Heart left ventricle (tissue), 13 donors: ENCODE data around the gene OLA1.

Experiments
- CTCF ChIP-seq, 12 donors: fragments of 200-600 bp; sonication (generic) in 4 of 12; IDR thresholded peaks; one replicate each; pipeline versions ENCODE4 v1.5.0 to v1.8.0; 2018 to 2022; ENCODE audit warnings: antibody characterized with exemption in 12 of 12, mild to moderate bottlenecking in 5 of 12
- POLR2A ChIP-seq, 2 donors: fragments of 450-650 bp; IDR thresholded peaks; one replicate each; pipeline ENCODE4 v1.6.1; 2017; ENCODE audit warnings: antibody characterized with exemption in 2 of 2, mild to moderate bottlenecking in 2 of 2, moderate library complexity in 2 of 2
- donor health status: ischemic (EF 13 %, LVEDD 7.1; RV severe dilation, severe dysfunction).
- donor health status: DM: no; HTN: yes; CAD: no.
- donor health status: DM: no; HTN: no; CAD: no.
- donor health status: ischemic (EF 25% LVEDD 6.9; RV normal size, moderate dysfunction).
- donor health status: ischemic (EF 25% LVEDD 5.7; RV mildly dilated, moderate dysfunction).
- donor health status: ischemic (EF 35%, LVEDD 5.7; RV mildly dilated, moderate dysfunction).
- donor health status: nonischemic (EF 11% LVEDD 7.7; RV severe dilation, severe dysfunction).
- donor health status: DM: yes; HTN: yes; CAD: no.
- donor health status: PGD.
- donor health status: ischemic (EF 29% LVEDD 5.4; RV normal size, mild dysfunction).
- donor health status: nonischemic (EF 23%, LVEDD 6.1; RV moderate dilation, normal function).

GRCh38 chr2:174217869-174218268 lies 30.5 kb downstream of the OLA1 start:
- TF ChIP-seq CTCF (IDR thresholded peaks at IDR 0.05) (no peak), POLR2A (IDR thresholded peaks at IDR 0.05) (no peak)
